ENCODE measurements around the gene TNXB. TPM values are rescaled to one million over a fixed set of nuclear protein-coding genes. Genes with fewer than 3 reads are reported as not detected.
A peak's percentile ranks its signal among the peaks of the same experiment; 100 is the strongest.

TNXB gene
- total and polyA plus RNA-seq, 9 of the 15 experiments (the other 6 are each of a cell fraction or from before 2014, with no cell fraction given) = 0.14 to 28.1 (median 12.4) TPM

DNA sequence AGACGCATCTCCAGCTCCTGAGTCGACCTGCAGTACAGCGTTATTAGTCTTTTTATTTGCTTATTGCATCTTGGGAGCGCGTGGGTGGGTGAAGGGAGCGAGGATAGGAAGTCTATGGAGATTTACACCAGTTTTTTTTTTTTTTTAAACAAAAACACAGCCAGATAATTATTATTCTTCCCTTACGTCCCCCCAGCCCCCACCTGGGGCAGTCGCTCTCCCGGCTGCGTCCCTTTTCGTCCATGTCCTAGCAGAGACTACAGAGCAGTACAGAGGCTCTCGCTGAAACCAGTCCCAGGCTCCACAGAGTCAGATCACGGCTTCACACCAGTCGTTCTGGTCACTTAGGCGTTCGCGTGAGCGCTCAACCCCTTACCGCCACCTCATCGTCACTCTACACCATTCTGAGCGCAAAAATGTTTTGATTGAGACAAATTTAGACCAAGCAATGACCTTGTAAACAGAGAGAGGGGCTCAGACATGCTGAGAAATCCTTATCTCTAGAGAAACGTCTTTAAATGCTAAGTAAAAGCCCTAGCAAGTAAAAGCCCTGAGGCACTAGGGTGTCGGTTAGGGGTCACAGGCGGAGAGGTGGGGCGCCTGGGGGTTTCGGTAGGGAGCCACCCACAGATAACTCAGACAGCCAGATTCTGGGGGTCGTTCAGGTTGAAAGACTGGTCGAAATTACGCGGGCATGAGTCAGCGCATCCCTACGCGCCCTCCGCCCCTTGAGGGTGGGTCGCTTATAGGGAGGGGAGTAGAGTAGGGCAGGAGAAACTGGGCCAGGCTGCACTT lies 43.8 kb upstream of the TNXB start (continued):
- TF ChIP-seq CEBPG (CRISPR knock-in tag; IDR thresholded peaks at IDR 0.05) = no peak
- no peak for TF ChIP-seq CEBPG (tag; conservative IDR thresholded peaks at IDR 0.05 in 1 of 2, IDR thresholded peaks at IDR 0.05 in 1 of 2)
- TF ChIP-seq CBFA2T3 (IDR thresholded peaks at IDR 0.05) = peak; percentile 20; the same call in 1 of the 2 replicates
- TF ChIP-seq ZNF644 (tag; IDR thresholded peaks at IDR 0.05; ENCODE audit: low read depth) = 0 out of 2 replicates have a peak, but pooled peaks have one; percentile 67
- peak; percentile 66 for TF ChIP-seq DPF2 (IDR thresholded peaks at IDR 0.05)
- TF ChIP-seq HNRNPLL (IDR thresholded peaks at IDR 0.05; ENCODE audit: low read depth, low read length, poor library complexity, severe bottlenecking) = peak; percentile 8
- no peak for TF ChIP-seq ZNF274 (IDR thresholded peaks at IDR 0.05; ENCODE audit: borderline replicate concordance, low read depth, low read length)
- TF ChIP-seq RBM15 (IDR thresholded peaks at IDR 0.05; ENCODE audit: insufficient read depth, low read length) = no peak
- TF ChIP-seq, protein P1, sequence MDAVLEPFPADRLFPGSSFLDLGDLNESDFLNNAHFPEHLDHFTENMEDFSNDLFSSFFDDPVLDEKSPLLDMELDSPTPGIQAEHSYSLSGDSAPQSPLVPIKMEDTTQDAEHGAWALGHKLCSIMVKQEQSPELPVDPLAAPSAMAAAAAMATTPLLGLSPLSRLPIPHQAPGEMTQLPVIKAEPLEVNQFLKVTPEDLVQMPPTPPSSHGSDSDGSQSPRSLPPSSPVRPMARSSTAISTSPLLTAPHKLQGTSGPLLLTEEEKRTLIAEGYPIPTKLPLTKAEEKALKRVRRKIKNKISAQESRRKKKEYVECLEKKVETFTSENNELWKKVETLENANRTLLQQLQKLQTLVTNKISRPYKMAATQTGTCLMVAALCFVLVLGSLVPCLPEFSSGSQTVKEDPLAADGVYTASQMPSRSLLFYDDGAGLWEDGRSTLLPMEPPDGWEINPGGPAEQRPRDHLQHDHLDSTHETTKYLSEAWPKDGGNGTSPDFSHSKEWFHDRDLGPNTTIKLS (IDR thresholded peaks at IDR 0.05; ENCODE audit: borderline replicate concordance, low read depth) = peak; percentile 50; the same call in 1 of the 2 replicates
- no peak for TF ChIP-seq HLTF (IDR thresholded peaks at IDR 0.05)
- TF ChIP-seq YY1 (IDR thresholded peaks at IDR 0.05; ENCODE audit: borderline replicate concordance in 1 of 3, control insufficient read depth in 1 of 3, extremely low read depth in 1 of 3, insufficient read depth in 3 of 3, insufficient read length in 1 of 3, insufficient replicate concordance in 2 of 3, low read depth in 1 of 3, low read length in 2 of 3) = no peak
- 0 out of 4 replicates have a peak, but pooled peaks of 1 of the 2 experiments have one; percentile 11 for TF ChIP-seq MAZ (CRISPR knock-in tag; conservative IDR thresholded peaks at IDR 0.05 in 1 of 2, IDR thresholded peaks at IDR 0.05 in 1 of 2)
- TF ChIP-seq MEIS2 (IDR thresholded peaks at IDR 0.05; ENCODE audit: partially characterized antibody) = no peak
- peak; percentile 57; the same call in 1 of the 2 replicates for TF ChIP-seq C11orf30 (IDR thresholded peaks at IDR 0.05; ENCODE audit: low read depth)
- TF ChIP-seq CBX5 (IDR thresholded peaks at IDR 0.05; ENCODE audit: borderline replicate concordance, low read depth) = no peak
- no peak for TF ChIP-seq SNRNP70 (optimal IDR thresholded peaks at IDR 0.05; ENCODE audit: low read depth, low read length)
- peak; percentile 80 for TF ChIP-seq NFE2 (IDR thresholded peaks at IDR 0.05; ENCODE audit: low read depth)
- TF ChIP-seq CHCHD3 (CRISPR knock-in tag; IDR thresholded peaks at IDR 0.05) = no peak
- peak; percentile 5; the same call in 1 of the 2 replicates for TF ChIP-seq BHLHE40 (IDR thresholded peaks at IDR 0.05; ENCODE audit: low read length)
- no peak for TF ChIP-seq TAF15 (IDR thresholded peaks at IDR 0.05; ENCODE audit: low read depth, low read length)
- TF ChIP-seq, protein P2, sequence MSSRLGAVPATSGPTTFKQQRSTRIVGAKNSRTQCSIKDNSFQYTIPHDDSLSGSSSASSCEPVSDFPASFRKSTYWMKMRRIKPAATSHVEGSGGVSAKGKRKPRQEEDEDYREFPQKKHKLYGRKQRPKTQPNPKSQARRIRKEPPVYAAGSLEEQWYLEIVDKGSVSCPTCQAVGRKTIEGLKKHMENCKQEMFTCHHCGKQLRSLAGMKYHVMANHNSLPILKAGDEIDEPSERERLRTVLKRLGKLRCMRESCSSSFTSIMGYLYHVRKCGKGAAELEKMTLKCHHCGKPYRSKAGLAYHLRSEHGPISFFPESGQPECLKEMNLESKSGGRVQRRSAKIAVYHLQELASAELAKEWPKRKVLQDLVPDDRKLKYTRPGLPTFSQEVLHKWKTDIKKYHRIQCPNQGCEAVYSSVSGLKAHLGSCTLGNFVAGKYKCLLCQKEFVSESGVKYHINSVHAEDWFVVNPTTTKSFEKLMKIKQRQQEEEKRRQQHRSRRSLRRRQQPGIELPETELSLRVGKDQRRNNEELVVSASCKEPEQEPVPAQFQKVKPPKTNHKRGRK (tag; IDR thresholded peaks at IDR 0.05) = peak; percentile 34; the same call in 1 of the 2 replicates
- TF ChIP-seq ESRRA (IDR thresholded peaks at IDR 0.05; ENCODE audit: borderline replicate concordance, low read depth) = peak; percentile 16; the same call in 1 of the 2 replicates
- TF ChIP-seq LEF1 (IDR thresholded peaks at IDR 0.05) = peak; percentile 24; the same call in 1 of the 2 replicates

Data from K562 (cell line).